Coronary artery (tissue), 2 donors: ENCODE results near the gene C3.
A peak's percentile ranks its signal among the peaks of the same experiment; 100 is the strongest.

Source experiments
- DNase-seq: peaks from one replicate; pipeline ENCODE4 v3.0.0-alpha.2; 2017; ENCODE audit warnings: low spot score
- H3K27ac ChIP-seq, 2 donors: fragments of 200-600 bp; sonication (generic); one replicate each; pipeline ENCODE4 v1.5.1; 2016 to 2019
- H3K4me3 ChIP-seq: fragments of 200-600 bp; sonication (generic); 2 replicates; pipeline ENCODE4 v1.5.1; 2016; ENCODE audit warnings: mild to moderate bottlenecking, moderate library complexity
- CTCF ChIP-seq: fragments of 200-600 bp; sonication (generic); IDR thresholded peaks from one replicate; pipeline ENCODE4 v1.5.1; 2019; ENCODE audit warnings: antibody characterized with exemption

Gene C3

GRCh38 chr19:6717036-6717435 is 3.4 kb downstream of the C3 start:
- no peak overlapping the region for H3K4me3 ChIP-seq
- no peak for TF ChIP-seq CTCF
- no peak overlapping the region for H3K27ac ChIP-seq
- DNase-seq, result no peak

- Histone ChIP-seq H3K27ac (no peak overlapping the region), H3K4me3 (no peak overlapping the region)
- TF ChIP-seq CTCF, result no peak
- no peak for DNase-seq
Observed at GRCh38 chr19:6716610-6716970, 3.9 kb downstream of the C3 start.

- H3K27ac ChIP-seq, result no peak overlapping the region
- no peak overlapping the region for H3K4me3 ChIP-seq
- TF ChIP-seq CTCF, result no peak
- DNase-seq, result no peak
Observed at GRCh38 chr19:6714749-6715555, 5.5 kb downstream of the C3 start.

GRCh38 chr19:6713773-6714692 is 6.4 kb downstream of the C3 start:
- Histone ChIP-seq H3K4me3 (no peak overlapping the region), H3K27ac (no peak overlapping the region)
- TF ChIP-seq CTCF, result no peak
- peak; percentile 62 for DNase-seq

GRCh38 chr19:6712692-6713670 is 7.5 kb downstream of the C3 start:
- no peak overlapping the region for H3K27ac ChIP-seq
- TF ChIP-seq CTCF, result no peak
- no peak overlapping the region for H3K4me3 ChIP-seq
- no peak for DNase-seq

GRCh38 chr19:6712231-6712630 is 8.2 kb downstream of the C3 start:
- no peak overlapping the region for H3K27ac ChIP-seq
- DNase-seq, result no peak
- H3K4me3 ChIP-seq, result no peak overlapping the region
- no peak for TF ChIP-seq CTCF
